Smooth muscle cell (in vitro differentiated cells): Measurements from ENCODE around the gene PNMA5. TPM values are rescaled to one million over a fixed set of nuclear protein-coding genes. Genes with fewer than 3 reads are reported as not detected.

Experiments used
- DNase-seq: peaks from one replicate; lab custom pipeline; 2025; ENCODE audit not compliant: unreplicated experiment; lab: John Stamatoyannopoulos, UW
- H2AFZ ChIP-seq: fragments of 200-600 bp; sonication (generic); 2 replicates; pipeline ENCODE4 v1.6.0; 2016; ENCODE audit warnings: antibody characterized with exemption, low read depth, mild to moderate bottlenecking
- H3F3A ChIP-seq: fragments of 200-600 bp; sonication (generic); 2 replicates; pipeline ENCODE4 v1.6.0; 2017; ENCODE audit warnings: antibody characterized with exemption, low read depth
- H3K27ac ChIP-seq: fragments of 200-600 bp; sonication (generic); 2 replicates; pipeline ENCODE4 v1.5.1; 2016; ENCODE audit warnings: low read depth, mild to moderate bottlenecking
- H3K27me3 ChIP-seq: fragments of 200-600 bp; sonication (generic); 2 replicates; pipeline ENCODE4 v1.6.1; 2016; ENCODE audit warnings: low read depth, mild to moderate bottlenecking
- H3K36me3 ChIP-seq: fragments of 200-600 bp; sonication (generic); 2 replicates; pipeline ENCODE4 v1.5.1; 2016; ENCODE audit warnings: low read depth
- H3K4me1 ChIP-seq: fragments of 200-600 bp; sonication (generic); 2 replicates; pipeline ENCODE4 v1.5.1; 2016; ENCODE audit warnings: low read depth
- H3K4me2 ChIP-seq: fragments of 200-600 bp; sonication (generic); 2 replicates; pipeline ENCODE4 v1.6.0; 2016; ENCODE audit warnings: mild to moderate bottlenecking
- H3K4me3 ChIP-seq: fragments of 200-600 bp; sonication (generic); 2 replicates; pipeline ENCODE4 v1.5.1; 2016; ENCODE audit warnings: mild to moderate bottlenecking
- H3K79me2 ChIP-seq: fragments of 200-600 bp; sonication (generic); 2 replicates; pipeline ENCODE4 v1.6.0; 2016; ENCODE audit warnings: low read depth, mild to moderate bottlenecking
- H3K9ac ChIP-seq: fragments of 200-600 bp; sonication (generic); 2 replicates; pipeline ENCODE4 v1.6.0; 2016; ENCODE audit warnings: low read depth
- H3K9me3 ChIP-seq: fragments of 200-600 bp; sonication (generic); replicated peaks from 2 replicates; pipeline ENCODE4 v1.5.1; 2016; ENCODE audit warnings: low read depth
- H4K20me1 ChIP-seq: fragments of 200-600 bp; sonication (generic); 2 replicates; pipeline ENCODE4 v1.6.0; 2016; ENCODE audit warnings: low read depth
- WGBS: methylation state at CpG from one replicate; pipeline ENCODE4 v1.1.7; 2016; ENCODE audit warnings: low lambda C conversion rate; 5-methylcytosine and 5-hydroxymethylcytosine counted together
- polyA plus RNA-seq: library from polyadenylated mRNA; unstranded; fragments of >200 nt; fragmentation: Nextera tagmentation; extraction: Ambion mirVana; gene quantifications from 2 replicates; pipeline ENCODE4 v1.2.1, GENCODE V29; 2016
- total RNA-seq: library from RNA; depleted of rRNA; stranded (reverse); fragments of >200 nt; gene quantifications from 2 replicates; pipeline ENCODE4 v1.2.3, GENCODE V29; 2014
- TF ChIP-seq, protein P1 (sequence below): fragments of 200-600 bp; sonication (generic); IDR thresholded peaks from 2 replicates; pipeline ENCODE4 v1.5.1; 2017; ENCODE audit warnings: borderline replicate concordance, mild to moderate bottlenecking, antibody characterized with exemption; ENCODE audit not compliant: insufficient read depth, poor library complexity, severe bottlenecking

Gene PNMA5
- total and polyA plus RNA-seq, 2 experiments from 2014 or later = not detected

- WGBS = 92% methylated on average over 1 of the region's 1 CpG
- DNase-seq = no peak
- TF ChIP-seq, protein P1, sequence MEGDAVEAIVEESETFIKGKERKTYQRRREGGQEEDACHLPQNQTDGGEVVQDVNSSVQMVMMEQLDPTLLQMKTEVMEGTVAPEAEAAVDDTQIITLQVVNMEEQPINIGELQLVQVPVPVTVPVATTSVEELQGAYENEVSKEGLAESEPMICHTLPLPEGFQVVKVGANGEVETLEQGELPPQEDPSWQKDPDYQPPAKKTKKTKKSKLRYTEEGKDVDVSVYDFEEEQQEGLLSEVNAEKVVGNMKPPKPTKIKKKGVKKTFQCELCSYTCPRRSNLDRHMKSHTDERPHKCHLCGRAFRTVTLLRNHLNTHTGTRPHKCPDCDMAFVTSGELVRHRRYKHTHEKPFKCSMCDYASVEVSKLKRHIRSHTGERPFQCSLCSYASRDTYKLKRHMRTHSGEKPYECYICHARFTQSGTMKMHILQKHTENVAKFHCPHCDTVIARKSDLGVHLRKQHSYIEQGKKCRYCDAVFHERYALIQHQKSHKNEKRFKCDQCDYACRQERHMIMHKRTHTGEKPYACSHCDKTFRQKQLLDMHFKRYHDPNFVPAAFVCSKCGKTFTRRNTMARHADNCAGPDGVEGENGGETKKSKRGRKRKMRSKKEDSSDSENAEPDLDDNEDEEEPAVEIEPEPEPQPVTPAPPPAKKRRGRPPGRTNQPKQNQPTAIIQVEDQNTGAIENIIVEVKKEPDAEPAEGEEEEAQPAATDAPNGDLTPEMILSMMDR = no peak
Measured at GRCh38 chrX:152960115-152960514, 33.8 kb downstream of the PNMA5 start.

DNA sequence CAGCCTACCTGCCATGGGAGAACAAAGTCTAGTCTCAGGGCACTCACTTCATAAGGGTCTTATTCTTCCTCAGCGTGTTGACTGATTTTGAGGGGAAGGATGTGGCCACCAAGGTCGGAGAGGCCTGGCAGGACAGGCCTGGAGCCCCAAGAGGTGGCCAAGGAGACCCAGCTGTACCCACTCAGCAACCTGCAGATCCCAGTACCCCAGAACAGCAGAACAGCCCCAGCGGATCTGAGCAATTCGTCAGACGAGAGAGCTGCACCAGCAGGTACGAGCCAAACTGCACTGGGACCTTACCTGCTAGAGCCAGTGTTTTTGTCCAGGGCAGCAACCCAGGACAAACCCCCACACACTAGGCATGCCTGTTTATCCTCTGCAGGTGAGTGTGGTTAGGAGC, 34.3 kb downstream of the PNMA5 start:
- H3K36me3 ChIP-seq = no peaks in the 10 kb centered on the region
- no peaks in the 10 kb centered on the region for H3F3A ChIP-seq
- 71% methylated on average over 6 of the region's 6 CpGs for WGBS
- H3K4me3 ChIP-seq = no peak overlapping the region
- H4K20me1 ChIP-seq = no peaks in the 10 kb centered on the region
- H3K79me2 ChIP-seq = no peaks in the 10 kb centered on the region
- no peaks in the 10 kb centered on the region for H3K27me3 ChIP-seq
- no peak for DNase-seq
- no peak overlapping the region for H3K4me2 ChIP-seq
- no peak overlapping the region for H2AFZ ChIP-seq
- H3K9me3 ChIP-seq = no peaks in the 10 kb centered on the region
- TF ChIP-seq, protein P1 = no peak
- no peak overlapping the region for H3K27ac ChIP-seq
- no peak overlapping the region for H3K9ac ChIP-seq
- H3K4me1 ChIP-seq = no peaks in the 10 kb centered on the region

More at GRCh38 chrX:152960115-152960514, 33.8 kb downstream of the PNMA5 start:
- H3K4me3 ChIP-seq = no peak overlapping the region
- H3K27ac ChIP-seq = no peak overlapping the region
- no peak overlapping the region for H3K9ac ChIP-seq
- H3K9me3 ChIP-seq = no peaks in the 10 kb centered on the region
- H2AFZ ChIP-seq = no peak overlapping the region
- H3K4me2 ChIP-seq = no peak overlapping the region
- no peaks in the 10 kb centered on the region for H4K20me1 ChIP-seq
- H3K36me3 ChIP-seq = no peaks in the 10 kb centered on the region
- H3K27me3 ChIP-seq = no peaks in the 10 kb centered on the region
- no peaks in the 10 kb centered on the region for H3K4me1 ChIP-seq
- no peaks in the 10 kb centered on the region for H3K79me2 ChIP-seq
- H3F3A ChIP-seq = no peaks in the 10 kb centered on the region

GRCh38 chrX:152958524-152959465, 35.1 kb downstream of the PNMA5 start:
- TF ChIP-seq, protein P1 = peak; percentile 74
- Histone ChIP-seq H3K27ac (peak overlapping the region; percentile 61), H4K20me1 (no peaks in the 10 kb centered on the region), H3K9me3 (no peaks in the 10 kb centered on the region), H3K79me2 (no peaks in the 10 kb centered on the region), H3K4me1 (no peaks in the 10 kb centered on the region), H3K27me3 (no peaks in the 10 kb centered on the region), H3K4me3 (peak overlapping the region; percentile 40), H2AFZ (peak overlapping the region; percentile 65), H3K4me2 (peak overlapping the region; percentile 62), H3F3A (no peaks in the 10 kb centered on the region), H3K36me3 (no peaks in the 10 kb centered on the region), H3K9ac (no peak overlapping the region)
- peak; percentile 71 for DNase-seq
- WGBS = 45% methylated on average over 53 of the region's 53 CpGs

DNA sequence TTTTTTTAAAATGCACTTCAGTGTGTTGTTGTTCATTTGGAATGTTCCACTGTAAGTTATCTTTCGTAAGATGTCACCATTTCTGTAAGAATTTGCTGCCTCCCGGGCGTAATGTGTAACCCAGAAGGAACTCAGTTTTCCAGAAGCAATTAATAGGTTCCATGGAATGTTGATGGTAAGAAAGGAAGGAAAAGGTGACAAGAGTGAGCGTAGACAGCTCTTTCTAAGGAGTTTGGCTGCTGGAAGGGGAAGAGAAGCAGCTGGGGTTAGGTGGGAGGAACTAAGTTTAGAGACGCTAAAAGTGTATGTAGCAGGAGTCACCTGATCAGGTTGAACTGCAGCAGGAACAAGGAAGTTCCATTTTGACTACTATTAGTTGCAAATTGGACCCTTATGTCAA, 35.9 kb downstream of the PNMA5 start:
- Histone ChIP-seq H3K4me1 (no peaks in the 10 kb centered on the region), H3K36me3 (no peaks in the 10 kb centered on the region), H3K79me2 (no peaks in the 10 kb centered on the region), H3K9ac (no peak overlapping the region), H3K9me3 (no peaks in the 10 kb centered on the region), H2AFZ (no peak overlapping the region), H3F3A (no peaks in the 10 kb centered on the region), H3K4me2 (peak overlapping the region; percentile 56), H3K4me3 (peak overlapping the region; percentile 40), H3K27me3 (no peaks in the 10 kb centered on the region), H4K20me1 (no peaks in the 10 kb centered on the region), H3K27ac (peak overlapping the region; percentile 61)
- whole genome bisulfite sequencing = 83% methylated on average over 5 of the region's 5 CpGs
- DNase-seq = no peak
- TF ChIP-seq, protein P1 = no peak
